ENCODE results near the gene TP53TG3.
"Not testable (repeated sequence)": the region's sequence is repeated elsewhere in the genome, so short reads cannot be mapped to it uniquely, and the experiment has no call there.

Gene TP53TG3

GRCh38 chr16:32676065-32676464 lies at the start of gene TP53TG3:
TP53TG3 (minus strand) TSS chr16:32676165; CDS start chr16:32676097, 68 bp downstream.
- not testable (repeated sequence) for DNase-seq

GRCh38 chr16:32650876-32651275 lies 25.1 kb downstream of the TP53TG3 start:
- DNase-seq: not testable (repeated sequence)

GRCh38 chr16:32647562-32647961 lies 28.4 kb downstream of the TP53TG3 start:
- not testable (repeated sequence) for DNase-seq

GRCh38 chr16:32646780-32647179 lies 29.2 kb downstream of the TP53TG3 start:
- DNase-seq: not testable (repeated sequence)

GRCh38 chr16:32646177-32646576 lies 29.8 kb downstream of the TP53TG3 start:
- not testable (repeated sequence) for DNase-seq

- DNase-seq: not testable (repeated sequence)
Observed at GRCh38 chr16:32645278-32645908, 30.6 kb downstream of the TP53TG3 start.

GRCh38 chr16:32644715-32645114 lies 31.2 kb downstream of the TP53TG3 start:
- not testable (repeated sequence) for DNase-seq

GRCh38 chr16:32637614-32638013 lies 38.4 kb downstream of the TP53TG3 start:
- DNase-seq: not testable (repeated sequence)

- DNase-seq: not testable (repeated sequence)
Observed at GRCh38 chr16:32632096-32632495, 43.9 kb downstream of the TP53TG3 start.

All from SW 1271 (cell line).